Measurements from ENCODE around the gene TBC1D7.

The TBC1D7 gene

GRCh38 chr6:13273202-13273930, 55.0 kb downstream of the TBC1D7 start:
- Histone ChIP-seq H3K9ac (ENCODE audit: low read depth, low read length) (no peak overlapping the region), H3K27ac (ENCODE audit: low read length) (no peak overlapping the region), H3K4me3 (ENCODE audit: low read length) (no peak overlapping the region), H3K36me3 (ENCODE audit: insufficient read depth, low read depth, low read length) (no peaks in the 10 kb centered on the region), H3K4me1 (ENCODE audit: insufficient read depth, low read length) (peaks cover 5% of the 10 kb centered on the region), H3K27me3 (ENCODE audit: insufficient read depth, low read length) (no peaks in the 10 kb centered on the region), H3K9me3 (ENCODE audit: insufficient read depth, low read depth, low read length) (no peaks in the 10 kb centered on the region)

DNA sequence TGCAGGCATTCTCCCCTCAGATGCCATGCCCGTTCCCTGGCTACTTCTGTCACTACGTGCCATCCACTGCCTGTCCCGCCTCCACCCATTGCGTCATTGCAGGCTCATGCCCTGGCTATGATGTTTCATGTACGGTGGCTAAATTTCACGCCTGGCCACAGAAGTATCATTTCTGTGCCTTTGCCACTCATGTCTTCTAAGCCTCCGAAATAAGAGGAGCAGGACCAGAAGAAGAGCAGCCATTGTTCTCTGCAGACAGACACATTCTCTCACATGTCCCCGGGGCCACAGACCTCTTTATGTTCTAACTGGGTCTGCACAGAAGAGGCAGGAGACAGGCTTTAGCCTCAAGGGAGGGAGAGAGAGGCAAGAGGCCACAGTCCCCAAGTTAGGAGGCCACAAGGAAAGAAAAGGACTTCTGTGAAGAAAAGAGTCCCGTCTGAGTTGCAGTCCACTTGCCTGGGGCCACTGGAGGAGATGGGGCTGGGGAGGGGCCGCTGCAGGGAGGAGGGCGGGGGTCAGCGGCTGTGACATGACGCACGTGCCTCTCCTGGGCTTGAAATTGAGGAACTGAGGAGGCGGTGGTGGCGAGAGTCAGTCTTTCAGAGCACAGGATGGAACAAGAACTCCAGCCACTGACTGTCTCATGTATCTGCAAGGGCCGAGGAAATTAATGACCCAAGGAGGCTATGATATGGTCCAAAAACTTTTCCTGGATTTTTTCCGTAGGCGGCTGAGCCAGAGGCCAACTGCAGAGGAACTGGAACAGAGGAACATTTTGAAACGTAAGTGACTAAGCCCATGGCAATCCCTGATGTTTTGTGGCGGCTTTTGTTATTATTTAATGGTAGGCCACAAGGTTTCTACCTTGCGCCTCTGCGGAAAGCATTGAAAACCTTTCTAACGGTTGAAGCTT, 55.9 kb downstream of the TBC1D7 start:
- Histone ChIP-seq H3K4me1 (ENCODE audit: insufficient read depth, low read length) (peaks cover 5% of the 10 kb centered on the region), H3K9ac (ENCODE audit: low read depth, low read length) (no peak overlapping the region), H3K27me3 (ENCODE audit: insufficient read depth, low read length) (no peaks in the 10 kb centered on the region), H3K9me3 (ENCODE audit: insufficient read depth, low read depth, low read length) (no peaks in the 10 kb centered on the region), H3K36me3 (ENCODE audit: insufficient read depth, low read depth, low read length) (no peaks in the 10 kb centered on the region), H3K4me3 (ENCODE audit: low read length) (no peak overlapping the region), H3K27ac (ENCODE audit: low read length) (no peak overlapping the region)

GRCh38 chr6:13268913-13269518, 59.3 kb downstream of the TBC1D7 start:
- H3K9ac ChIP-seq (ENCODE audit: low read depth, low read length), result no peak overlapping the region
- no peaks in the 10 kb centered on the region for H3K27me3 ChIP-seq (ENCODE audit: insufficient read depth, low read length)
- no peak overlapping the region for H3K27ac ChIP-seq (ENCODE audit: low read length)
- H3K9me3 ChIP-seq (ENCODE audit: insufficient read depth, low read depth, low read length), result no peaks in the 10 kb centered on the region
- 0 out of 2 replicates have a peak, but pooled peaks cover 3% of the 10 kb centered on the region for H3K36me3 ChIP-seq (ENCODE audit: insufficient read depth, low read depth, low read length)
- no peak overlapping the region for H3K4me3 ChIP-seq (ENCODE audit: low read length)
- peaks cover 5% of the 10 kb centered on the region for H3K4me1 ChIP-seq (ENCODE audit: insufficient read depth, low read length)

DNA sequence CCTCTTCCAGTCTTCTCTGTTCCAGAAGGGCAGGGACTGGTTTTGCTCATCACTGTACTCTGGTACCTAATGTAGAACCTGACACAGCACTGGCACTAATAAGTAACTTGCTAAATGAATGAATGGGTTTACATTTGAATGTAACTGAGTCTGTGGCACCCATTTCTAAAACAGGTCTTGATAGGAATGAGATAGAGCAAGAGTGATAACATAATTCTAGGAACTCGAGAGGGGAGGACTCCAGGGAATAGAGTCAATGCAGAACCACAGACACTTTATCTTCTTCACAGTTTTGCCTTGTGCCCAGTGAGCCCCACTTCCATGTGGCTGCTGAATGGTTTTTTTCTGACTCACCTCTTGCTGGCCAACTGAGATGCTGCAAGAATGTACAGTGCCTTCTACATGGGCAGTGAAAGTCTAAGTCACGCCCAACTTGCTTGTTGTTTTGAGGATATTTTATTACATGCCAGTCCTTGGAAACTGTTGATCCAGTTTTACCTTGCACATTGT, 61.1 kb downstream of the TBC1D7 start:
- H3K4me1 ChIP-seq (ENCODE audit: insufficient read depth, low read length), result peaks cover 5% of the 10 kb centered on the region
- no peak overlapping the region for H3K27ac ChIP-seq (ENCODE audit: low read length)
- no peaks in the 10 kb centered on the region for H3K9me3 ChIP-seq (ENCODE audit: insufficient read depth, low read depth, low read length)
- no peak overlapping the region for H3K4me3 ChIP-seq (ENCODE audit: low read length)
- no peaks in the 10 kb centered on the region for H3K27me3 ChIP-seq (ENCODE audit: insufficient read depth, low read length)
- 0 out of 2 replicates have a peak, but pooled peaks cover 3% of the 10 kb centered on the region for H3K36me3 ChIP-seq (ENCODE audit: insufficient read depth, low read depth, low read length)
- H3K9ac ChIP-seq (ENCODE audit: low read depth, low read length), result no peak overlapping the region

DNA sequence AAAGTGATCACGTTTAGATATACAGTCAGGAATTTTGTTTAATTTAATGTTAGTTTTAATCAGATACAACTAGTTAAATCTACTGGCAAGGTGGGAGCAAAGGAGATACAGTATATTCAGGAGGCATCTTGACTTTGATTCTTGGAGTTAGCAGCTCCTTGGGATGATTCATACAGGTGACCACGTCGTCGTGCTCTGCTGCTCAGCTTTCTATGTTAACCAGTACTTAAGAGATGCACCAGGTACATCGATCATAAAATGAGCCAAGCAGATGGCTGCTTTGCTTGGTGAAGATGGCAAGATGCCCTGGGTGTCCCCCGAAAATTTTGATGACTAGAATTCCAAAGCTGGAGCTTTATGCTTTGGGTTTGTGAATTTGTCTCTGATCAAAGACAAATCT, 64.7 kb downstream of the TBC1D7 start:
- no peak overlapping the region for H3K4me3 ChIP-seq (ENCODE audit: low read length)
- 0 out of 2 replicates have a peak, but pooled peaks cover 3% of the 10 kb centered on the region for H3K36me3 ChIP-seq (ENCODE audit: insufficient read depth, low read depth, low read length)
- H3K27me3 ChIP-seq (ENCODE audit: insufficient read depth, low read length), result no peaks in the 10 kb centered on the region
- no peaks in the 10 kb centered on the region for H3K4me1 ChIP-seq (ENCODE audit: insufficient read depth, low read length)
- H3K9ac ChIP-seq (ENCODE audit: low read depth, low read length), result no peak overlapping the region
- H3K9me3 ChIP-seq (ENCODE audit: insufficient read depth, low read depth, low read length), result no peaks in the 10 kb centered on the region
- no peak overlapping the region for H3K27ac ChIP-seq (ENCODE audit: low read length)

DNA sequence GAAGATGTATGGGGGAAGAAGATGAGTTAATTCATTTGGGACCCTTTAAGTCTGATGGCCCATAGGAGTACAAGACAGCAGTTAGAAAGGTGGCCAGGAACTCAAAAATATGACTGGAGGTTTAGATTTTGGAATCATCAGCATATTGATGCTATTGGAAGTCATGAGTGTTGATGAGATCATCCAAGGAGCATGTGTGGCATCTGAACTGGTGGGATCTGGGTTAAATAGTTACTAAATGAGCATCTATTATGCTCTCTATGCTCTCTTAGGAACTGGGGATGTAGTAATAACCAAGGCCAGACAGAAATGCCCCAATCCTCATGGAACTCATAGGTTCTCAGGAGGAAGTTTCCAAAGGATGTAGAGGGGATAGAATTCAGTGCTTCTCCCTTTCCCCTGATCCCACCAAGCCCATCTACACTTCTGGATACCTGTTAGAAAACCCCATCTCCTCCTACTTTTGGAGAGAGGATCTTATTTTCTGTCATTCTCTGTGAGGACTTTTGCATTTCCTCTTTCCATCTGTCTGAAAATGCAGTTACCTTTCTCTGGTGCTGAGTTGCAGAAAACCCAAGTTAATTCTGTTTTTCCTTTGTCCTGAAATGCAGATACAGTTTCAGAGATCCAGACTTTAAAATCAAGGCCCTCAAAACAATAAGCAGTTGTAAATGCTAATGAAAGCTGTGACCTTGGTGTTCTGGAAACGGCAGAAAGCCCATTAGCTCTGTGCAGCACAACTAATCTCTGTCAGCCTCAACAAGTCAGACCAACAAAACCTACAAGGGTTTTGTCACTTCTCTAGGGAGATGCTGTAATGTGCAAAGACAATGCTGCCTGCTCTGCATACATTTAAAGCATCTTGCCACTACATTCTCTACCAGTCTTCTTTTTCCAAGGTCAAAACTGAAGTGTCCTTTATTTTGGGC, 65.8 kb downstream of the TBC1D7 start:
- H3K9ac ChIP-seq (ENCODE audit: low read depth, low read length), result no peak overlapping the region
- H3K4me1 ChIP-seq (ENCODE audit: insufficient read depth, low read length), result no peaks in the 10 kb centered on the region
- H3K4me3 ChIP-seq (ENCODE audit: low read length), result no peak overlapping the region
- H3K27ac ChIP-seq (ENCODE audit: low read length), result no peak overlapping the region
- 0 out of 2 replicates have a peak, but pooled peaks cover 3% of the 10 kb centered on the region for H3K36me3 ChIP-seq (ENCODE audit: insufficient read depth, low read depth, low read length)
- H3K9me3 ChIP-seq (ENCODE audit: insufficient read depth, low read depth, low read length), result no peaks in the 10 kb centered on the region
- H3K27me3 ChIP-seq (ENCODE audit: insufficient read depth, low read length), result no peaks in the 10 kb centered on the region

DNA sequence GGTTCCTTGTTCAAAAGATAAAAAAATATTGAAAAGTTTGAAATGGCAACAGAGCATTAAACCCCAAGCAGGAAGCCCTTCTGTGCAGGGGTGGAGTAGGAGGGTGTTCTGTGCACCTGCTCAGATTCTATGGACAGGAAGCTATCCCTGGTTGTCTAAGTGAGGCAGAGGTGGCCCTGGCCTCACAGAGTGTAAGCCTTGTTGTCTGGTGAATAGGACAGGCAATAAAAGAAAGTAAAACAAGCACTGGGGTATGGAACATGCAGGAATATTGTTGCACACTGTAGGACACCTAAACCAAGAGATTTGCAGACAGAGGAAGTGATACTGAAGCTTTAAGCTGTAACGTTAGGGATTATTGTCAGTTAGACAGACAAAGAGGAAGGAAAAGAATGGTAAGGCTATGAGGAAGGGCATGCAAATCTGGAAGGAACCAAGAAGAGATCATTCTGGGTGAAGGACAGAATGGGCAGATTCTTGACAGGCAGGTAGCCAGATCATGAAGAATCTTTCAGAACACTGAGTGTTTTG, 66.8 kb downstream of the TBC1D7 start:
- H3K27me3 ChIP-seq (ENCODE audit: insufficient read depth, low read length), result no peaks in the 10 kb centered on the region
- no peaks in the 10 kb centered on the region for H3K4me1 ChIP-seq (ENCODE audit: insufficient read depth, low read length)
- H3K9me3 ChIP-seq (ENCODE audit: insufficient read depth, low read depth, low read length), result peaks cover 5% of the 10 kb centered on the region; the same call in 1 of the 2 replicates
- no peak overlapping the region for H3K27ac ChIP-seq (ENCODE audit: low read length)
- H3K4me3 ChIP-seq (ENCODE audit: low read length), result no peak overlapping the region
- 0 out of 2 replicates have a peak, but pooled peaks cover 3% of the 10 kb centered on the region for H3K36me3 ChIP-seq (ENCODE audit: insufficient read depth, low read depth, low read length)
- no peak overlapping the region for H3K9ac ChIP-seq (ENCODE audit: low read depth, low read length)

DNA sequence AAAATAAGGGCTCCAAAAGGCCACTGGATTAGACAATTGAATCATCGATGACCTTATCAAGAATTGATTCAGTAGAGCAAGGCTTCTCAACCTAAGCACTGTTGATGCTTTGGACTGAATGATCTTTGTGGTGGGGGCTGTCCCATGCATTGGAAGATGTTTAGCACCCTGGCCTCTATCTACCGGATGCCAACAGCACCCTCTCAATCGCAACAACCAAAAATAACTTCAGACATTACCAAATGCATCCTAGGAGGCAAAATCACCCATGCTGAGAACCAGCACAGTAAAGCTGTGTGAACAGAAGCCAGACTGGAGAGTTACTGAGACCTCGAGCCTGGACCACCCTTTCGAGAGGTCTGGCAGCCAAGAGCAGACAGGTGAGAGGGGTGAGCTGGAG, 67.5 kb downstream of the TBC1D7 start:
- Histone ChIP-seq H3K27ac (ENCODE audit: low read length) (no peak overlapping the region), H3K9ac (ENCODE audit: low read depth, low read length) (no peak overlapping the region)

GRCh38 chr6:13260101-13260598, 68.2 kb downstream of the TBC1D7 start:
- Histone ChIP-seq H3K27ac (ENCODE audit: low read length) (no peak overlapping the region), H3K36me3 (ENCODE audit: insufficient read depth, low read depth, low read length) (0 out of 2 replicates have a peak, but pooled peaks cover 6% of the 10 kb centered on the region), H3K9ac (ENCODE audit: low read depth, low read length) (no peak overlapping the region), H3K4me1 (ENCODE audit: insufficient read depth, low read length) (no peaks in the 10 kb centered on the region), H3K27me3 (ENCODE audit: insufficient read depth, low read length) (no peaks in the 10 kb centered on the region), H3K9me3 (ENCODE audit: insufficient read depth, low read depth, low read length) (peaks cover 17% of the 10 kb centered on the region), H3K4me3 (ENCODE audit: low read length) (no peak overlapping the region)

More for the DNA sequence above, 67.5 kb downstream of the TBC1D7 start:
- no peaks in the 10 kb centered on the region for H3K4me1 ChIP-seq (ENCODE audit: insufficient read depth, low read length)
- no peak overlapping the region for H3K4me3 ChIP-seq (ENCODE audit: low read length)
- H3K27me3 ChIP-seq (ENCODE audit: insufficient read depth, low read length), result no peaks in the 10 kb centered on the region
- no peaks in the 10 kb centered on the region for H3K36me3 ChIP-seq (ENCODE audit: insufficient read depth, low read depth, low read length)
- peaks cover 10% of the 10 kb centered on the region for H3K9me3 ChIP-seq (ENCODE audit: insufficient read depth, low read depth, low read length)

GRCh38 chr6:13259393-13259792, 68.9 kb downstream of the TBC1D7 start:
- H3K4me3 ChIP-seq (ENCODE audit: low read length), result no peak overlapping the region
- H3K27ac ChIP-seq (ENCODE audit: low read length), result no peak overlapping the region
- H3K36me3 ChIP-seq (ENCODE audit: insufficient read depth, low read depth, low read length), result 0 out of 2 replicates have a peak, but pooled peaks cover 8% of the 10 kb centered on the region
- no peak overlapping the region for H3K9ac ChIP-seq (ENCODE audit: low read depth, low read length)
- no peaks in the 10 kb centered on the region for H3K27me3 ChIP-seq (ENCODE audit: insufficient read depth, low read length)
- peaks cover 18% of the 10 kb centered on the region for H3K9me3 ChIP-seq (ENCODE audit: insufficient read depth, low read depth, low read length)
- H3K4me1 ChIP-seq (ENCODE audit: insufficient read depth, low read length), result no peaks in the 10 kb centered on the region

Data from iPS-20b (cell line).